ENCODE results near the gene DUSP3. TPM values are rescaled to one million over a fixed set of nuclear protein-coding genes. Genes with fewer than 3 reads are reported as not detected.

Gene DUSP3
- total RNA-seq, 4 donors from 2014 or later: 52.8 to 87.2 (median 65.9) TPM

- ATAC-seq (ENCODE audit: low FRiP score) (no peak), DNase-seq (ENCODE audit: low spot score) (no peak)
- TF ChIP-seq CTCF (IDR thresholded peaks at IDR 0.05): no peak
Observed at GRCh38 chr17:43734376-43734775, 44.4 kb downstream of the DUSP3 start.

GRCh38 chr17:43733956-43734355 is 44.8 kb downstream of the DUSP3 start:
- no peak for DNase-seq (ENCODE audit: low spot score)
- no peak for TF ChIP-seq CTCF (IDR thresholded peaks at IDR 0.05)
- ATAC-seq (ENCODE audit: low FRiP score): no peak

- DNase-seq (ENCODE audit: low spot score) (no peak), ATAC-seq (ENCODE audit: low FRiP score) (no peak)
- TF ChIP-seq CTCF (IDR thresholded peaks at IDR 0.05): no peak
Observed at GRCh38 chr17:43732958-43733357, 45.8 kb downstream of the DUSP3 start.

- DNase-seq (ENCODE audit: low spot score) (no peak), ATAC-seq (ENCODE audit: low FRiP score) (no peak)
- TF ChIP-seq CTCF (IDR thresholded peaks at IDR 0.05): no peak
Observed at GRCh38 chr17:43728081-43728480, 50.7 kb downstream of the DUSP3 start.

- no peak for ATAC-seq (ENCODE audit: low FRiP score)
- no peak for TF ChIP-seq CTCF (IDR thresholded peaks at IDR 0.05)
- no peak for DNase-seq (ENCODE audit: low spot score)
Observed at GRCh38 chr17:43723697-43724359, 54.9 kb downstream of the DUSP3 start.

GRCh38 chr17:43722870-43723665 is 55.7 kb downstream of the DUSP3 start:
- TF ChIP-seq CTCF (IDR thresholded peaks at IDR 0.05): no peak
- no peak for ATAC-seq (ENCODE audit: low FRiP score)
- no peak for DNase-seq (ENCODE audit: low spot score)

- no peak for TF ChIP-seq CTCF (IDR thresholded peaks at IDR 0.05)
- no peak for DNase-seq (ENCODE audit: low spot score)
- no peak for ATAC-seq (ENCODE audit: low FRiP score)
Observed at GRCh38 chr17:43722269-43722619, 56.5 kb downstream of the DUSP3 start.
